AG20443 (cell line): Measurements from ENCODE around the gene FABP6.
"Not testable (repeated sequence)": the region's sequence is repeated elsewhere in the genome, so short reads cannot be mapped to it uniquely, and the experiment has no call there.

Source experiments
- DNase-seq: peaks from one replicate; pipeline ENCODE4 v3.0.0; 2012; ENCODE audit warnings: low spot score, mixed read lengths

Gene FABP6, protein sequence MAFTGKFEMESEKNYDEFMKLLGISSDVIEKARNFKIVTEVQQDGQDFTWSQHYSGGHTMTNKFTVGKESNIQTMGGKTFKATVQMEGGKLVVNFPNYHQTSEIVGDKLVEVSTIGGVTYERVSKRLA

GRCh38 chr5:160229190-160229742 is at the start of gene FABP6:
FABP6 (plus strand) TSS chr5:160229506; CDS start chr5:160229558, 52 bp downstream.
- DNase-seq = no peak

GRCh38 chr5:160180931-160181330 is 48.4 kb upstream of the FABP6 start:
- no peak for DNase-seq

- no peak for DNase-seq
Observed at GRCh38 chr5:160181965-160182622, 47.2 kb upstream of the FABP6 start.

- no peak for DNase-seq
Observed at GRCh38 chr5:160183075-160183474, 46.2 kb upstream of the FABP6 start.

DNA sequence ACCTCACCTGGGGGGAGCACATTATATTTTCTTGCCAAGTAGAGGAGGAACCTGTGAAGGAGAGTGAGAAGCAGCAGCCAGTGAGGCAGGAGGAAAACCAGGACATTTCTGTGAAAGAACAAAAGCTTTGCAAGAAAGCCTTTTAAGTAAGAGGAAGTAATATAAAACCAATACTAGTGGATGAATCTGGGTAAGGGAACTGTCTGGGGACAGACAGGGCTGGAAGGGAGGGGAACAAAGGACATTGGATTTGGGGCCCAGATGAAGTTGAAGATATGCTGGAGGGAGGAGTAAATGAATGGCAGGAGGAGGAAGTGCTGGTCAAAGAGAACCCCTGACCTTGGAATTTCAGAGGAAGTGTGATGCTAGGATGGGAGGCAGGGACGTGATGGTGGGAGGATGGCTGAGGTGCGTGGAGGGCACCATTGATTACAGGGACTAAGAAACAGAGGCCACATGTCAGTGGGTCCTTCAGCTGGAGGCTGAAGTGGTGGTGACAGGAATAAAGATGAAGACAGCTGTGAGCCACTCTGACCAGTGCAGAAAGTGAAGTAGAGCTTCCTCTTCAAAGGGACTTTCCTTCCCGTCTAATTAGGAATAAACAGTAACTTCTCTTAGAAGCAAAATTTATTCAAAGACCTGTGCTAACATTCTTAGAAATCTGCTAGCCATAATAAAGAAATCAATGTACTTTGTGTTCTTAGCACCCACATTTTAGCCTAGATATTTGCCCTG is 43.5 kb upstream of the FABP6 start:
- no peak for DNase-seq

- no peak for DNase-seq
Observed at GRCh38 chr5:160186480-160186879, 42.8 kb upstream of the FABP6 start.

- DNase-seq = no peak
Observed at GRCh38 chr5:160187091-160187490, 42.2 kb upstream of the FABP6 start.

DNA sequence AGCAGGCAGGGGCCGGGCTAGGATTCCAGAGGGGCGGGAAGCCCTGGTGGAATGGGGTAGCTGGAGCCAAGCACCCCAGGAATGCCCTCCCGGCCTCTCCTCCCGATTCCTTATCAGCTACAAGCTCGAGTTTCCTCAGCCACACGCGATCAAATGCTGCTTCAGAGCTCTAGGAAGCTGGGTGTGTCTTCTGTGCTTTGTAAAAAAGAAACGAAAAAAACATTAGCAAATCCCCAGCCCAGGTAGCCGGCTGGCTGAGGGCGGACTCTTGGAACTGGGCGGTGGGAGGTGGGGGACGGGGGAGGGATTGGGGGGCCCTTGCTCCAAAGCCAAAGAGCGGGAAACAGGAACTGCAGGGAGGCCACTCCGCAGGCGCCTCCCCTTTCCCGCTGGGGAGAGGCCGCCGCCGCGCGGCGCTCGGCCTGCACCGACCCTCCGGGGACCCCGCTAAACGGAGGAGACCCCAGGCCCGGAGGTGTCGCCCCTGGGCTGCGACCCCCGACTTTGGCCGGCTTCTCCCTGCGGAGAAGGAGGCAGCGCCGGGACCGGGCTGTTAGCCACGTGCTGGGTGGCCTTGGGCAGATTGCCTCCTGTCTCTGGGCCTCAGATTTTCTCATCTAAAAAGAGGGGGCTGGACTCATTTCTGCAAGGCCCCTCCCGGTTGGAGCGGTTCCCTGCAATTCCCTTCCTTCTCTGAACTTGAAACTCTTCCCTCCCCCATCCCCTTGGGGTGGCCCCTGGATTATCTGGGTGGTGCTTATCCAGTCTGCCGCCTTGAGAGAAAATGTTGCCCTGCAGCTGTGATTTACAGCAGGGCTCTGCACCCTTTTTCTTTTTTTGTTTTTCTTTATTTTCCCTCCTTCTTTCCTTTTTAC is 40.9 kb upstream of the FABP6 start:
- DNase-seq = peak; percentile 73

DNA sequence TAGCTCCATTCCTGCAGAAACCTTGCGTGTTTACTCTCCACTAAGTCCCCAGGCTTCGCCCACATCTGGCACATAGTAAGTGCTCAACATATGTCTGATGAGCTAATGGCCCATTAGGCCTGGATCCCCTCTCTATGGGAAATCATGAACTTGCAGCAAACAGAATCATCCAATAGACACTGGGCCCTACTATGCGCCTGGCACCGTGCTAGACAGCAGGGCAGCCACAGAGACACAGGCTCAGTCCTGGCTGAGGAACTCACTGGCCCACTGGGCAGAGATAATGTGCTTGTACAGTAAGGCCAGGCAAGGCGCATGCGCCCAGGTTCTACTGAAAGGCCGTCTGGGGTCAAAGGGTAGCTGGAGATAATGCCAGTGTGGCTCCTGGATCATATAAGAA is 36.9 kb upstream of the FABP6 start:
- DNase-seq = no peak

DNA sequence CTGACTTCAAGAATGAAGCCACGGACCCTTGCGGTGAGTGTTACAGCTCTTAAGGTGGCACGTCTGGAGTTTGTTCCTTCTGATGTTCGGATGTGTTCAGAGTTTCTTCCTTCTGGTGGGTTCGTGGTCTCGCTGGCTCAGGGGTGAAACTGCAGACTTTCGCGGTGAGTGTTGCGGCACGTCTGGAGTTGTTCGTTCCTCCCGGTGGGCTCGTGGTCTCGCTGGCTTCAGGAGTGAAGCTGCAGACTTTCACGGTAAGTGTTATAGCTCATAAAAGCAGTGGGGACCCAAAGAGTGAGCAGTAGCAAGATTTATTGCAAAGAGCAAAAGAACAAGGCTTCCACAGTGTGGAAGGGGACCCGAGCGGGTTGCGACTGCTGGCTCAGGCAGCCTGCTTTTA is 36.2 kb upstream of the FABP6 start:
- DNase-seq = not testable (repeated sequence)

- not testable (repeated sequence) for DNase-seq
Observed at GRCh38 chr5:160193790-160194189, 35.5 kb upstream of the FABP6 start.

- no peak for DNase-seq
Observed at GRCh38 chr5:160197341-160198144, 31.8 kb upstream of the FABP6 start.

DNA sequence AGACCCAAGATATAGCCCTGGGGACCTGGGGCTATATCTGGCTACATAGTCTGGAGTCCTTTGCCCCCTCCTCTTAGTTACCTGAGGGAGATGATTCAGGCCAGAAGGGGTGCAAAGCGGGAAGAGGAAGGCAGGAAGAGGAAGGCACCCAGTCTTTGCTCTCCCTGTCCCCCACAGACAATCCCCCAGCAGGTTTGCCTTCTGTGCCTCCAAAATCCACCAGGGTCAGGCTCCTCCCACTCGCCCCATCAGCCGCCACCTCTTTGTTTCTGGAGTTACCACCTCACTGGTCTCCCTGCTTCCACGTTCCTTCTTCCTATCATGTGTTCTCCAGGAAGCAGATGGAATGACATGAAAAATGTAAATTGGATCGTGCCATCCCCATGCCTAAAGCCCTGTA is 31.2 kb upstream of the FABP6 start:
- DNase-seq = no peak

- DNase-seq = no peak
Observed at GRCh38 chr5:160198841-160199409, 30.4 kb upstream of the FABP6 start.

- peak; percentile 95 for DNase-seq
Observed at GRCh38 chr5:160199410-160199911, 29.8 kb upstream of the FABP6 start.

GRCh38 chr5:160207061-160207460 is 22.2 kb upstream of the FABP6 start:
- no peak for DNase-seq

DNA sequence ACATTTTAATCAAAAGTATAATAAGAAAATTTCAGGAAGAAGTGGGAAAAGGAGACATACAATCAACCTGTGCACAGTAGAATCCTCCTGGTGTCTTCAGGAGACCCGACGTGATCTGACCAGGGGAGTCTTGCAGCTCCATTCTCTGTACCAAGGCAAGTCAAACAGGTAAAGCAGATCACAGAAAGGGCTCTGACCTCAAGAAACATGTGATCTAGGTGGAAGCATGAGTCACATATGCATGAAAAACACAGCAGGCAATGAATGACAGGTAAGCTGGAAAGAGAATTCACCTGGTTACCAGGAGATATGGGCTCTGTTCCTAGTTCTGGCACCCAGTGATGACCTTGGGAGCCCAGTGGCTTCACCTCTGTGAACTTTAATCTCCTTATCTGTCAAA is 19.4 kb upstream of the FABP6 start:
- DNase-seq = no peak

GRCh38 chr5:160210606-160211005 is 18.7 kb upstream of the FABP6 start:
- no peak for DNase-seq

DNA sequence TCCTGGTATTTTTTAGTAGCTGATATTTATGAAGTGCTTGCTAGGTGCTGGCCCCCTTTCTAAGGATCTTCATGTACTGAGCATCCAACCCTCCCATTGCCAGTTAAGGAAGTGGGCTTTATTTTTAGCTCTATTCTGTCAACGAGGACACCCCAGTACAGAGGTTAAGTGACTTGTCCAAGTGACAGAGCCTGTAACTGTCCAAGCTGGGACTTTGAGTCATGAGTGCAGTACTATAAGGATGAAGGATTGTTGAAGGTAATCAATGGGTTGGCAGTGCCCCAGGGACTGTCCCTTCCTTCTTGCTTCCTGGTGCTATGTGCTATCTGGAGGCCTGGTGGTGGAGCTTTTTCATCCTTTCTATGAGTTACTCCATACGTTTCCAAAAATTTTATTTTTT is 18.0 kb upstream of the FABP6 start:
- no peak for DNase-seq

GRCh38 chr5:160213537-160213936 is 15.8 kb upstream of the FABP6 start:
- peak; percentile 39 for DNase-seq

GRCh38 chr5:160219356-160219755 is 9.9 kb upstream of the FABP6 start:
- no peak for DNase-seq
